CD8-positive, alpha-beta memory T cell (primary cell): ENCODE results near the gene FBXL15. TPM values are rescaled to one million over a fixed set of nuclear protein-coding genes. Genes with fewer than 3 reads are reported as not detected.

ENCODE experiments used
- CTCF ChIA-PET: fragments of 350-600 bp; sonication (Branson Sonifier 250); formaldehyde crosslinking; loops from one replicate; lab custom pipeline; 2021; ENCODE audit warnings: antibody characterized with exemption; lab: Charles Lee
- POLR2A ChIA-PET: fragments of 350-600 bp; sonication (Branson Sonifier 250); formaldehyde crosslinking; loops from one replicate; lab custom pipeline; 2021; ENCODE audit warnings: antibody characterized with exemption; lab: Charles Lee
- DNase-seq, 5 donors: peaks; one replicate each; pipeline versions ENCODE4 v3.0.0 to v3.0.0-alpha.2; 2020 to 2022; ENCODE audit warnings: mixed read lengths in 1 of 5
- H3K27ac ChIP-seq: one replicate; pipeline ENCODE4 v1.7.0; 2013; ENCODE audit warnings: low read depth, mild to moderate bottlenecking, low read length, moderate library complexity
- H3K27me3 ChIP-seq: 2 replicates; pipeline ENCODE4 v1.7.0; 2013; ENCODE audit warnings: low read length, mild to moderate bottlenecking; ENCODE audit not compliant: insufficient read depth, poor library complexity, severe bottlenecking
- H3K36me3 ChIP-seq: 2 replicates; pipeline ENCODE4 v1.7.0; 2013; ENCODE audit warnings: mild to moderate bottlenecking, low read length, moderate library complexity; ENCODE audit not compliant: insufficient read depth
- H3K4me1 ChIP-seq: 2 replicates; pipeline ENCODE4 v1.7.0; 2013; ENCODE audit warnings: mild to moderate bottlenecking, low read length, moderate library complexity; ENCODE audit not compliant: insufficient read depth
- H3K4me3 ChIP-seq: 2 replicates; pipeline ENCODE4 v1.7.0; 2013; ENCODE audit warnings: mild to moderate bottlenecking, low read length
- H3K9me3 ChIP-seq: 2 replicates; pipeline ENCODE4 v1.7.0; 2013; ENCODE audit warnings: mild to moderate bottlenecking, low read length
- H3K27ac Mint-ChIP-seq, 8 donors: one replicate each; pipeline ENCODE4 v1.8.0; 2020 to 2021; ENCODE audit warnings: mixed read lengths in 8 of 8, mild to moderate bottlenecking in 6 of 8, inconsistent platforms in 3 of 8, moderate library complexity in 3 of 8
- H3K27me3 Mint-ChIP-seq, 2 donors: one replicate each; pipeline ENCODE4 v1.8.0; 2020 to 2021; ENCODE audit warnings: mixed read lengths in 2 of 2, mild to moderate bottlenecking in 1 of 2, moderate library complexity in 1 of 2
- H3K36me3 Mint-ChIP-seq, 3 donors: one replicate each; pipeline ENCODE4 v1.8.0; 2020 to 2021; ENCODE audit warnings: mixed read lengths in 3 of 3, inconsistent platforms in 1 of 3, mild to moderate bottlenecking in 1 of 3
- H3K4me1 Mint-ChIP-seq, 3 donors: one replicate each; pipeline ENCODE4 v1.8.0; 2020 to 2021; ENCODE audit warnings: mixed read lengths in 3 of 3, inconsistent platforms in 1 of 3, mild to moderate bottlenecking in 1 of 3
- H3K4me3 Mint-ChIP-seq, 7 donors: one replicate each; pipeline ENCODE4 v1.8.0; 2020 to 2021; ENCODE audit warnings: mixed read lengths in 7 of 7, mild to moderate bottlenecking in 6 of 7, moderate library complexity in 4 of 7, inconsistent platforms in 2 of 7
- H3K9me3 Mint-ChIP-seq, 5 donors: one replicate each; pipeline ENCODE4 v1.8.0; 2020 to 2022; ENCODE audit warnings: mixed read lengths in 5 of 5, mild to moderate bottlenecking in 3 of 5, moderate library complexity in 2 of 5, inconsistent platforms in 1 of 5
- polyA plus RNA-seq: library from polyadenylated mRNA; unstranded; fragments of 300-500 nt; fragmentation: Illumina TruSeq; gene quantifications from one replicate; pipeline ENCODE4 v1.2.3, GENCODE V29; 2021
- total RNA-seq, 2 experiments: library from RNA; stranded (reverse); gene quantifications; one replicate each; pipeline ENCODE4 v1.2.3, GENCODE V29; 2021

Gene FBXL15
- total and polyA plus RNA-seq, 3 experiments from 2014 or later, result 13.5 to 33.4 (median 16.3) TPM

DNA sequence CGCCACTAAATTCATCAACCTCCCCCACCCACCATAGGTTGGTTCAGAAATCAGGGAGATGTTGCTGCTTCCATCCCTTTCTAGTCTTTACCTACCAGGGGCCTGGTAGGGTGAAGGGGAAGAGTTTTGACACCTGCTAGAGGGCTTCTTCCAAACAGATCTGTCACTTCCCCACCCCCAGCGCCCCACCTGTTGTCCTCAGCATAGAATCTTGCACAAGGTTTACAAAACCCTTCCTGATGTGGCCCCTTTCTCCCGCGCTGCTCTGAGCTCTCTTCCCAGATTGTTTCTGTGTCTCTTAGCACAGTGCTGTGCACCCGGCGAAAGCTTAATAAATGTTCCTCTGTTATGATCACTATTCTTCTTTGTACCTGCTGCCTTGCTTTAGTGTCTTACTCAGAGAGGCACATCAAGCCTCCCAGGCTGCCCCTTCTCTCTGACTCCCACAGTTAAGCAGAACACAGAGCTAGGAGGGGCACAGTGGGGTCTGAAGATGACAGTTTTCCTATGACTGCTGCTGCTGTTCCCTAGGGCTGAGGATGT, 41.9 kb downstream of the FBXL15 start:
- Histone ChIP-seq H3K27ac (no peak overlapping the region), H3K4me3 (no peak overlapping the region), H3K4me1 (peaks cover 15% of the 10 kb centered on the region), H3K9me3 (no peaks in the 10 kb centered on the region), H3K36me3 (no peaks in the 10 kb centered on the region), H3K27me3 (no peaks in the 10 kb centered on the region)
- Mint-ChIP-seq H3K4me1 (peaks cover 21 to 29% (median 22%) of the 10 kb centered on the region in 3 donors), H3K27me3 (peaks cover 0 to 4% of the 10 kb centered on the region in 2 donors), H3K27ac (peak overlapping the region in 4 of 8 donors; percentile 37 to 92 (median 67)), H3K9me3 (no peaks in the 10 kb centered on the region), H3K36me3 (peaks cover 0 to 5% (median 2%) of the 10 kb centered on the region in 3 donors), H3K4me3 (peak overlapping the region; percentile 59 to 94 (median 88))
- ChIA-PET POLR2A (interaction anchor here (0.7 to 4.3 kb wide), 2 partner anchors 12 to 69 kb away, joined by 3 to 54 read pairs; partner anchors contain the start of gene C10orf95), CTCF (interaction anchor here (1.1 to 2.8 kb wide), 7 partner anchors 11 to 232 kb away, joined by 3 to 23 read pairs (median 8); partner anchors contain the start of gene C10orf95)
- no peak for DNase-seq

DNA sequence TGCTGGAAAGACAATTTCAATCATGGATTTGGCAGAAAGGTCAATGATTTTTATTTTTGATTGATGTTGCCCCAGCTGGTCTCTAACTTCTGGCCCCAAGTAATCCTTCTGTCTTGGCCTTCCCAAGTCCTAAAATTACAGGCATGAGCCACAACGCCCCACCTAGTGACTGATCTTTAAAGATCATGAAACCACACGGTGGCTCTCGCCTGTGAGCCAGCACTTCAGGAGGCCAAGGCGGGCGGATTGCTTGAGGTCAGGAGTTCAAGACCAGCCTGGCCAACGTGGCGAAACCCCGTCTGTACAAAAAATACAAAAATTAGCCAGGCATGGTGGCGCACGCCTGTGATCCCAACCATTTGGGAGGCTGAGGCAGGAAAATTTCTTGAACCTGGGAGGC, 43.3 kb downstream of the FBXL15 start:
- Mint-ChIP-seq H3K9me3 (no peaks in the 10 kb centered on the region), H3K4me3 (no peak overlapping the region), H3K4me1 (peaks cover 21 to 29% (median 22%) of the 10 kb centered on the region in 3 donors), H3K27me3 (peaks cover 0 to 4% of the 10 kb centered on the region in 2 donors), H3K27ac (no peak overlapping the region), H3K36me3 (peaks cover 0 to 5% (median 5%) of the 10 kb centered on the region in 3 donors)
- no peak overlapping the region for H3K4me3 ChIP-seq
- no peaks in the 10 kb centered on the region for H3K9me3 ChIP-seq
- H3K27ac ChIP-seq, result no peak overlapping the region
- H3K36me3 ChIP-seq, result no peaks in the 10 kb centered on the region
- ChIA-PET CTCF (interaction anchor here (1.1 to 1.6 kb wide), 2 partner anchors 65 to 234 kb away, joined by 4 to 6 read pairs; no protein-coding TSS in a partner anchor), POLR2A (interaction anchor here (0.7 to 4.3 kb wide), 2 partner anchors 10 to 13 kb away, joined by 6 to 54 read pairs; partner anchors contain the start of gene C10orf95)
- H3K4me1 ChIP-seq, result peaks cover 15% of the 10 kb centered on the region
- DNase-seq, result no peak
- no peaks in the 10 kb centered on the region for H3K27me3 ChIP-seq

DNA sequence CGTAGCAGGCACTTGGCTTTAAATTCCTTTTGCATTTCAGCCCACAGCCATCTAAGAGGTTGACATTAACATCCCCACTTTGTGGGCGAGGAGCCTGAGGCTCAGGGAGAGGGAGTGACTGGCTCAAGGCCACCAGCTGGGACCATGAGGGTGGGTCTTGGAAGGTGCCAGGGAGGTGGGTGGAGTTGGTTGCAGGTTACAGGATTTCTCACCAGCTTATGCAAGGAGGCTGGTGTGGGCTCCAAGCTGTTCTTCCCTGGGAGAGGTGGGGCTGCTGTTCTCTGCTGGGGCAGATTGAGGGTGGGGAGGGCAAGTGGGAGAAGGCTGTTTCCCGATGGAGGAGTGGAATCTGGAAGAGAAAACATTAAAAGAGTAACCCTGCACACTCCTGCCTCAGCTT, 44.8 kb downstream of the FBXL15 start:
- H3K4me1 ChIP-seq, result peaks cover 15% of the 10 kb centered on the region
- ChIA-PET CTCF (no interaction called here), POLR2A (interaction anchor here (0.6 kb wide), 1 partner anchor 62 kb away, joined by 7 read pairs; no protein-coding TSS in a partner anchor)
- Mint-ChIP-seq H3K4me1 (peaks cover 22 to 28% (median 22%) of the 10 kb centered on the region in 3 donors), H3K27ac (no peak overlapping the region), H3K27me3 (peaks cover 0 to 1% of the 10 kb centered on the region in 2 donors), H3K36me3 (peaks cover 0 to 9% (median 5%) of the 10 kb centered on the region in 3 donors), H3K4me3 (no peak overlapping the region), H3K9me3 (no peaks in the 10 kb centered on the region)
- no peaks in the 10 kb centered on the region for H3K36me3 ChIP-seq
- H3K27me3 ChIP-seq, result no peaks in the 10 kb centered on the region
- H3K4me3 ChIP-seq, result no peak overlapping the region
- H3K9me3 ChIP-seq, result no peaks in the 10 kb centered on the region
- H3K27ac ChIP-seq, result no peak overlapping the region
- no peak for DNase-seq

- Histone ChIP-seq H3K36me3 (no peaks in the 10 kb centered on the region), H3K4me3 (no peak overlapping the region), H3K9me3 (no peaks in the 10 kb centered on the region), H3K4me1 (peaks cover under 1% of the 10 kb centered on the region), H3K27me3 (no peaks in the 10 kb centered on the region), H3K27ac (no peak overlapping the region)
- DNase-seq, result no peak
- Mint-ChIP-seq H3K4me3 (no peak overlapping the region), H3K27ac (peak overlapping the region in 1 of 8 donors; percentile 47), H3K36me3 (peaks cover 0 to 10% (median 5%) of the 10 kb centered on the region in 3 donors), H3K27me3 (peaks cover 0 to 1% of the 10 kb centered on the region in 2 donors), H3K9me3 (no peaks in the 10 kb centered on the region), H3K4me1 (peaks cover 6 to 10% (median 8%) of the 10 kb centered on the region in 3 donors)
- POLR2A ChIA-PET, result interaction anchor here (0.6 kb wide), 1 partner anchor 46 kb away, joined by 3 read pairs; no protein-coding TSS in a partner anchor
- CTCF ChIA-PET, result interaction anchor here (1.8 kb wide), 1 partner anchor 11 kb away, joined by 6 read pairs; no protein-coding TSS in a partner anchor
Measured at GRCh38 chr10:102467318-102467717, 46.7 kb downstream of the FBXL15 start.

GRCh38 chr10:102467971-102468438, 47.4 kb downstream of the FBXL15 start:
- Mint-ChIP-seq H3K27ac (no peak overlapping the region), H3K4me1 (peaks cover under 1 to 9% (median 3%) of the 10 kb centered on the region in 3 donors), H3K27me3 (no peaks in the 10 kb centered on the region), H3K9me3 (no peaks in the 10 kb centered on the region), H3K36me3 (peaks cover 0 to 10% (median 5%) of the 10 kb centered on the region in 3 donors), H3K4me3 (no peak overlapping the region)
- Histone ChIP-seq H3K36me3 (no peaks in the 10 kb centered on the region), H3K4me1 (peaks cover 5% of the 10 kb centered on the region), H3K27me3 (no peaks in the 10 kb centered on the region), H3K4me3 (no peak overlapping the region), H3K27ac (no peak overlapping the region), H3K9me3 (no peaks in the 10 kb centered on the region)
- POLR2A ChIA-PET, result no interaction called here
- DNase-seq, result no peak
- CTCF ChIA-PET, result interaction anchor here (1.8 to 2.0 kb wide), 2 partner anchors 11 to 68 kb away, joined by 6 to 7 read pairs; no protein-coding TSS in a partner anchor

DNA sequence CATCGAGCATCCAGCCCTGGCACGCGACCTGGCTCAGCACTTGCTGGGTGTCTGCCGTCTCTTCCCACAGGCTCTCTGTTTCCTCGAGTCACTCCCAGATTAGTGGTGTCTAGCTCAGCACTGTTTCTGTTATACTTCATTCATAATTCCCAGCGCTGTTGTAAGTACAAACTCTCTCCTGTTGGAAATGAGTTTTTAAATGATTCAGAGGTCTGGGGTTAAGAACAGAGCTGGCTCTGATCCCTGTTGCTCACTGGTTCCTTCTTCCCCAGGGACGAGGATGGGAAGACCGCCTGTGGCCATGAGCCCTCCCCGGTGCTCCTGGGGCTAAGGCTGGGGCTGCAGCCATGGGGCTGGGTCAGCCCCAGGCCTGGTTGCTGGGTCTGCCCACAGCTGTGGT, 48.0 kb downstream of the FBXL15 start:
- Mint-ChIP-seq H3K9me3 (no peaks in the 10 kb centered on the region), H3K27me3 (no peaks in the 10 kb centered on the region), H3K36me3 (peaks cover 0 to 10% (median 4%) of the 10 kb centered on the region in 3 donors), H3K4me3 (no peak overlapping the region), H3K27ac (peak overlapping the region in 1 of 8 donors; percentile 29), H3K4me1 (peaks cover 8 to 14% (median 9%) of the 10 kb centered on the region in 3 donors)
- H3K27me3 ChIP-seq, result no peaks in the 10 kb centered on the region
- H3K9me3 ChIP-seq, result no peaks in the 10 kb centered on the region
- ChIA-PET POLR2A (no interaction called here), CTCF (interaction anchor here (1.8 to 2.0 kb wide), 2 partner anchors 10 to 69 kb away, joined by 6 to 7 read pairs; no protein-coding TSS in a partner anchor)
- no peaks in the 10 kb centered on the region for H3K36me3 ChIP-seq
- H3K4me1 ChIP-seq, result peaks cover 12% of the 10 kb centered on the region
- H3K27ac ChIP-seq, result no peak overlapping the region
- no peak for DNase-seq
- no peak overlapping the region for H3K4me3 ChIP-seq

DNA sequence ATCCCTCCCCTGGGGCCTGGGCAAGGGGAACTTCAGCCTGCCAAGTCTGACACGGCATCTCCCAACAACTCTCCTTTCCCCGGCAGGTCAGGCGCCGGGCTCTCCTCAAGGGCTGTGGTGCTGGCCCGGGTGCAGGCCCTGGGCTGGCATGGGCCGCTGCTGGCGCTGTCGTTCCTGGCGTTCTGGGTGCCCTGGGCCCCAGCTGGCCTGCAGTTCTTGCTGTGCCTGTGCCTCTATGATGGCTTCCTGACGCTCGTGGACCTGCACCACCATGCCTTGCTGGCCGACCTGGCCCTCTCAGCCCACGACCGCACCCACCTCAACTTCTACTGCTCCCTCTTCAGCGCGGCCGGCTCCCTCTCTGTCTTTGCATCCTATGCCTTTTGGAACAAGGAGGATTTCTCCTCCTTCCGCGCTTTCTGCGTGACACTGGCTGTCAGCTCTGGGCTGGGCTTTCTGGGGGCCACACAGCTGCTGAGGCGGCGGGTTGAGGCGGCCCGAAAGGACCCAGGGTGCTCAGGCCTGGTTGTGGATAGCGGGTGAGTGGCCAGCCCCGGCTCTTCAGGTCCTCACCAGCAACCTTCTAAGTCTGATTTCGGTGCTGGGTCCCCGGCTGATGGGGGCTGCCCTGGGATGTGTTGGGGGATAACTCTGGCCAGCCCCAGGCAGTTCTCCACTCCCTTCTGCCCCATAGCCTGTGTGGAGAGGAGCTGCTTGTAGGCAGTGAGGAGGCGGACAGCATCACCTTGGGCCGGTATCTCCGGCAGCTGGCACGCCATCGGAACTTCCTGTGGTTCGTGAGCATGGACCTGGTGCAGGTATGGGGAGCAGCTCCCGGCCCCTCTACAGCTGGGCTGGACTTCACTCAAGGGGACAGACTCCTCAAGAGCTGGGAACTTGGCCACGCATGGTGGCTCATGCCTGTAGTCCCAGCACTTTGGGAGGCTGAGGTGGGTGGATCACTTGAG, 50.2 kb downstream of the FBXL15 start:
- H3K4me1 ChIP-seq, result peaks cover 12% of the 10 kb centered on the region
- no peaks in the 10 kb centered on the region for H3K27me3 ChIP-seq
- no peak overlapping the region for H3K27ac Mint-ChIP-seq
- H3K36me3 Mint-ChIP-seq, result peaks cover 0 to 10% (median 4%) of the 10 kb centered on the region in 3 donors
- peaks cover 12 to 18% (median 13%) of the 10 kb centered on the region in 3 donors for H3K4me1 Mint-ChIP-seq
- DNase-seq, result no peak
- POLR2A ChIA-PET, result no interaction called here
- CTCF ChIA-PET, result interaction anchor here (1.1 to 2.8 kb wide), 3 partner anchors 71 to 80 kb away, joined by 3 to 12 read pairs (median 8); no protein-coding TSS in a partner anchor
- no peaks in the 10 kb centered on the region for H3K9me3 ChIP-seq
- no peak overlapping the region for H3K4me3 Mint-ChIP-seq
- H3K36me3 ChIP-seq, result no peaks in the 10 kb centered on the region
- no peak overlapping the region for H3K4me3 ChIP-seq
- no peaks in the 10 kb centered on the region for H3K27me3 Mint-ChIP-seq
- no peak overlapping the region for H3K27ac ChIP-seq
- no peaks in the 10 kb centered on the region for H3K9me3 Mint-ChIP-seq
